Sigmoid colon (tissue), 7 donors: ENCODE results near the gene PLA2R1. TPM values are rescaled to one million over a fixed set of nuclear protein-coding genes. Genes with fewer than 3 reads are reported as not detected.
A peak's percentile ranks its signal among the peaks of the same experiment; 100 is the strongest.

Experiments used
- DNase-seq: peaks from one replicate; pipeline ENCODE4 v3.0.0-alpha.2; 2019
- H3K27ac ChIP-seq, 4 donors: fragments of 200-600 bp; sonication (generic); one replicate each; pipeline ENCODE4 v1.5.1; 2016 to 2019; ENCODE audit warnings: mild to moderate bottlenecking in 1 of 4
- H3K27me3 ChIP-seq, 3 donors: fragments of 200-600 bp; sonication (generic); one replicate each; pipeline ENCODE4 v1.5.1; 2019; ENCODE audit warnings: mild to moderate bottlenecking in 1 of 3
- H3K36me3 ChIP-seq, 4 donors: fragments of 200-600 bp; sonication (generic); one replicate each; pipeline ENCODE4 v1.5.1; 2016 to 2019
- H3K4me1 ChIP-seq, 4 donors: fragments of 200-600 bp; sonication (generic); one replicate each; pipeline ENCODE4 v1.5.1; 2017 to 2019
- H3K4me3 ChIP-seq, 4 donors: fragments of 200-600 bp; sonication (generic); one replicate each; pipeline ENCODE4 v1.5.1; 2017 to 2019; ENCODE audit warnings: mild to moderate bottlenecking in 2 of 4, moderate library complexity in 1 of 4
- H3K9me3 ChIP-seq, 4 donors: fragments of 200-600 bp in 3 of 4; sonication (generic) in 3 of 4; one replicate each; pipeline versions ENCODE4 v1.5.1 to v1.6.1; 2013 to 2019
- CTCF ChIP-seq, 4 experiments: fragments of 450-650 bp in 3 of 4; fragments of 200-600 bp in 1 of 4; IDR thresholded peaks; one replicate each; pipeline ENCODE4 v1.5.1; 2016 to 2019; ENCODE audit warnings: antibody characterized with exemption in 4 of 4, mild to moderate bottlenecking in 3 of 4, moderate library complexity in 2 of 4
- EP300 ChIP-seq, 4 donors: sonication (generic); formaldehyde crosslinking; IDR thresholded peaks; one replicate each; pipeline ENCODE4 v1.6.1; 2017; ENCODE audit warnings: antibody characterized with exemption in 4 of 4
- POLR2A ChIP-seq, 2 donors: fragments of 450-650 bp; IDR thresholded peaks; one replicate each; pipeline ENCODE4 v1.6.1; 2016; ENCODE audit warnings: antibody characterized with exemption in 2 of 2, mild to moderate bottlenecking in 2 of 2, moderate library complexity in 2 of 2
- POLR2AphosphoS5 ChIP-seq, 4 donors: sonication (generic); formaldehyde crosslinking; IDR thresholded peaks; one replicate each; pipeline ENCODE4 v1.6.1; 2017; ENCODE audit warnings: antibody characterized with exemption in 4 of 4
- WGBS, 2 donors: extraction: QIAGEN DNeasy Blood & Tissue Kit; methylation state at CpG; one replicate each; pipeline ENCODE4 v1.1.7; 2013; 5-methylcytosine and 5-hydroxymethylcytosine counted together
- intact Hi-C: fragments of 100-400 bp; cut with DNase I; formaldehyde crosslinking; loops from one replicate; pipeline ENCODE4 v1.15.1; 2023
- polyA plus RNA-seq, 3 donors: library from polyadenylated mRNA; stranded (reverse); fragments of 200-250 nt; gene quantifications; one replicate each; pipeline ENCODE4 v1.2.3, GENCODE V29; 2013
- total RNA-seq, 4 donors: library from RNA; depleted of rRNA; stranded (reverse); fragments of >200 nt; gene quantifications; one replicate each; pipeline ENCODE4 v1.1.0, GENCODE V29; 2016
- donor health status: healthy with polysubstance abuse.
- donor health status: Bipolar disorder and iron deficiency.
- donor health status: healthy.

Gene PLA2R1
- total RNA-seq, result 10 to 100 TPM in 2 of 4 donors, 1 to 10 TPM in 2; 3.9 to 19.7 (median 11.1) TPM
- polyA plus RNA-seq, result 1 to 10 TPM in 2 of 3 donors, under 1 TPM in 1; 0.23 to 1.8 (median 1.8) TPM

GRCh38 chr2:160062292-160063005 is at the start of gene PLA2R1:
PLA2R1 (minus strand) TSS chr2:160062615; CDS start chr2:160062403, 212 bp downstream.
- peak within 1 kb of the TSS; percentile 55 to 90 (median 80) for H3K4me3 ChIP-seq
- peak; percentile 82 for DNase-seq
- no peaks in the 10 kb centered on the region for H3K36me3 ChIP-seq
- intact Hi-C loops, result no loop called here
- no peaks in the 10 kb centered on the region for H3K9me3 ChIP-seq
- TF ChIP-seq POLR2AphosphoS5 (IDR thresholded peaks at IDR 0.05) (peak in 1 of 4 donors; percentile 17), POLR2A (IDR thresholded peaks at IDR 0.05) (no peak)
- H3K27ac ChIP-seq, result peak within 1 kb of the TSS; percentile 27 to 72 (median 58)
- no peaks in the 10 kb centered on the region for H3K27me3 ChIP-seq
- peaks cover 0 to 23% (median 11%) of the 10 kb centered on the region in 4 donors for H3K4me1 ChIP-seq
- 1% methylated on average over 52 of the region's 52 CpGs for WGBS, 2 donors

- peaks cover 0 to 5% (median 0%) of the 10 kb centered on the region in 4 donors for H3K4me1 ChIP-seq
- no peaks in the 10 kb centered on the region for H3K27me3 ChIP-seq
- TF ChIP-seq POLR2AphosphoS5 (IDR thresholded peaks at IDR 0.05), result no peak
- no peak for TF ChIP-seq POLR2A (IDR thresholded peaks at IDR 0.05)
- TF ChIP-seq CTCF (IDR thresholded peaks at IDR 0.05), result no peak
- TF ChIP-seq EP300 (IDR thresholded peaks at IDR 0.05), result no peak
- H3K27ac ChIP-seq, result no peak overlapping the region
- H3K9me3 ChIP-seq, result no peaks in the 10 kb centered on the region
- intact Hi-C loops, result loop anchor here (1.0 to 2.0 kb wide), 2 partner anchors 884 to 952 kb away; no protein-coding TSS in a partner anchor
- WGBS, 2 donors, result 89 to 90% methylated on average over 7 of the region's 7 CpGs
- no peaks in the 10 kb centered on the region for H3K36me3 ChIP-seq
- H3K4me3 ChIP-seq, result no peak overlapping the region
- no peak for DNase-seq
These were observed 48.3 kb upstream of the PLA2R1 start for GRCh38 chr2:160110674-160111239.

GRCh38 chr2:160109939-160110673 is 47.7 kb upstream of the PLA2R1 start:
- WGBS, 2 donors, result 44 to 47% methylated on average over 8 of the region's 8 CpGs
- Histone ChIP-seq H3K4me3 (no peak overlapping the region), H3K9me3 (no peaks in the 10 kb centered on the region), H3K36me3 (no peaks in the 10 kb centered on the region), H3K27me3 (no peaks in the 10 kb centered on the region), H3K27ac (no peak overlapping the region), H3K4me1 (peaks cover 0 to 5% (median 0%) of the 10 kb centered on the region in 4 donors)
- TF ChIP-seq EP300 (IDR thresholded peaks at IDR 0.05), result no peak
- TF ChIP-seq CTCF (IDR thresholded peaks at IDR 0.05), result peak; percentile 63 to 81 (median 73)
- peak in 2 of 4 donors; percentile 9 to 33 for TF ChIP-seq POLR2AphosphoS5 (IDR thresholded peaks at IDR 0.05)
- no peak for TF ChIP-seq POLR2A (IDR thresholded peaks at IDR 0.05)
- intact Hi-C loops, result loop anchor here (1.0 to 2.0 kb wide), 2 partner anchors 884 to 953 kb away; no protein-coding TSS in a partner anchor
- peak; percentile 81 for DNase-seq

GRCh38 chr2:160109243-160109642 is 46.8 kb upstream of the PLA2R1 start:
- WGBS, 2 donors, result 92 to 96% methylated on average over 3 of the region's 3 CpGs
- intact Hi-C loops, result no loop called here
- no peak overlapping the region for H3K27ac ChIP-seq
- DNase-seq, result no peak
- no peaks in the 10 kb centered on the region for H3K36me3 ChIP-seq
- no peak for TF ChIP-seq CTCF (IDR thresholded peaks at IDR 0.05)
- no peak overlapping the region for H3K4me3 ChIP-seq
- peaks cover 0 to 5% (median 0%) of the 10 kb centered on the region in 4 donors for H3K4me1 ChIP-seq
- H3K27me3 ChIP-seq, result no peaks in the 10 kb centered on the region
- H3K9me3 ChIP-seq, result no peaks in the 10 kb centered on the region

GRCh38 chr2:160108646-160109045 is 46.2 kb upstream of the PLA2R1 start:
- no peak overlapping the region for H3K4me3 ChIP-seq
- H3K4me1 ChIP-seq, result peaks cover 0 to 5% (median 0%) of the 10 kb centered on the region in 4 donors
- H3K27me3 ChIP-seq, result no peaks in the 10 kb centered on the region
- DNase-seq, result no peak
- no peak for TF ChIP-seq POLR2AphosphoS5 (IDR thresholded peaks at IDR 0.05)
- no peak for TF ChIP-seq POLR2A (IDR thresholded peaks at IDR 0.05)
- TF ChIP-seq CTCF (IDR thresholded peaks at IDR 0.05), result no peak
- no peak for TF ChIP-seq EP300 (IDR thresholded peaks at IDR 0.05)
- no peak overlapping the region for H3K27ac ChIP-seq
- intact Hi-C loops, result no loop called here
- 49 to 75% methylated on average over 2 of the region's 2 CpGs for WGBS, 2 donors
- H3K36me3 ChIP-seq, result no peaks in the 10 kb centered on the region
- H3K9me3 ChIP-seq, result no peaks in the 10 kb centered on the region
